GM12875 (cell line): ENCODE data around the gene ALKBH5.

Experiments
- H3K4me3 ChIP-seq: one replicate; pipeline ENCODE4 v1.5.1; 2011; ENCODE audit warnings: low read depth, low read length, control low read depth
- TF ChIP-seq, protein P1 (sequence below): IDR thresholded peaks from 2 replicates; pipeline ENCODE4 v1.5.1; 2011; ENCODE audit warnings: low read depth, mild to moderate bottlenecking, control low read depth, inconsistent platforms, low read length, moderate library complexity, borderline replicate concordance; ENCODE audit not compliant: insufficient read depth

ALKBH5 gene

DNA sequence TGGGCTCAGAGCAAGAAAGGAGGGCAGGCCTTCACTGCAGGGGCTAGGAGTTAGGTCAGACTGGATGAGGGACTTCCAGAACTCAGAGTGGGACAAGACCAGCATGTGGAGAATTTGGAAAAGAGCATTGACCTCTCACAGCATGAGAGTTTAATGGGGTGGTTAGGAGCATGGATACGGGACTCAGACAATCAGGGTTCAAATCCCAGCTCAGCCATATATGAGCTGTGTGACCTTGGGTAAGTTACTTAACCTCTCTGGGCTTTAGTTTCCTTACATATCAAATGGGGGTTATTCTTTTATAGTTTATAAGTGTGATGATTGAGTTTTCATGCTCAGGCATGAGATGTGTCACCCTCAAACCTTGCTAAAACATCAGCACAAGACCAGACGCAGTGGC is 37.4 kb upstream of the ALKBH5 start:
- TF ChIP-seq, protein P1, sequence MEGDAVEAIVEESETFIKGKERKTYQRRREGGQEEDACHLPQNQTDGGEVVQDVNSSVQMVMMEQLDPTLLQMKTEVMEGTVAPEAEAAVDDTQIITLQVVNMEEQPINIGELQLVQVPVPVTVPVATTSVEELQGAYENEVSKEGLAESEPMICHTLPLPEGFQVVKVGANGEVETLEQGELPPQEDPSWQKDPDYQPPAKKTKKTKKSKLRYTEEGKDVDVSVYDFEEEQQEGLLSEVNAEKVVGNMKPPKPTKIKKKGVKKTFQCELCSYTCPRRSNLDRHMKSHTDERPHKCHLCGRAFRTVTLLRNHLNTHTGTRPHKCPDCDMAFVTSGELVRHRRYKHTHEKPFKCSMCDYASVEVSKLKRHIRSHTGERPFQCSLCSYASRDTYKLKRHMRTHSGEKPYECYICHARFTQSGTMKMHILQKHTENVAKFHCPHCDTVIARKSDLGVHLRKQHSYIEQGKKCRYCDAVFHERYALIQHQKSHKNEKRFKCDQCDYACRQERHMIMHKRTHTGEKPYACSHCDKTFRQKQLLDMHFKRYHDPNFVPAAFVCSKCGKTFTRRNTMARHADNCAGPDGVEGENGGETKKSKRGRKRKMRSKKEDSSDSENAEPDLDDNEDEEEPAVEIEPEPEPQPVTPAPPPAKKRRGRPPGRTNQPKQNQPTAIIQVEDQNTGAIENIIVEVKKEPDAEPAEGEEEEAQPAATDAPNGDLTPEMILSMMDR: no peak
- no peak overlapping the region for H3K4me3 ChIP-seq

DNA sequence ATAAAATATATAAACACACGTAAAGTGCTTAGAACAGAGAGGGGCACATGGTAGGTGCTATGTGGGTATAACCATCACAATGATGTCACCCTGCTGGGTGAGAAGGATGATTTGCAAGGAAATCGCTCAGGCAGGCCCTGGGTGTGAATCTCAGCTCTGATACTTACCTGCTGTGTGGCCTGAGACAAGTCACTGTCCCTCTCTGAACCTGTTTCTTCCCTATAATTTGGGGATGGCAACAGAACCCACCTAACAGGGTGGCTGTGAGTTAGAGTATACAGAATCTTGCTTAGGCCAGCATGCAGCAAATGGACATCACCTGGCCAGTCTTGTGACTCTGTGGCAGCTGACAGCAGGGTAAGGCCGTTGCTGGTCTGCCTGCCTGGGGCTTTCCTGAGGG is 36.6 kb upstream of the ALKBH5 start:
- TF ChIP-seq, protein P1: no peak
- H3K4me3 ChIP-seq: no peak overlapping the region

GRCh38 chr17:18148586-18148985 is 35.0 kb upstream of the ALKBH5 start:
- TF ChIP-seq, protein P1: no peak

GRCh38 chr17:18151290-18151689 is 32.3 kb upstream of the ALKBH5 start:
- TF ChIP-seq, protein P1: no peak
- H3K4me3 ChIP-seq: no peak overlapping the region

More at GRCh38 chr17:18148586-18148985, 35.0 kb upstream of the ALKBH5 start:
- H3K4me3 ChIP-seq: no peak overlapping the region

DNA sequence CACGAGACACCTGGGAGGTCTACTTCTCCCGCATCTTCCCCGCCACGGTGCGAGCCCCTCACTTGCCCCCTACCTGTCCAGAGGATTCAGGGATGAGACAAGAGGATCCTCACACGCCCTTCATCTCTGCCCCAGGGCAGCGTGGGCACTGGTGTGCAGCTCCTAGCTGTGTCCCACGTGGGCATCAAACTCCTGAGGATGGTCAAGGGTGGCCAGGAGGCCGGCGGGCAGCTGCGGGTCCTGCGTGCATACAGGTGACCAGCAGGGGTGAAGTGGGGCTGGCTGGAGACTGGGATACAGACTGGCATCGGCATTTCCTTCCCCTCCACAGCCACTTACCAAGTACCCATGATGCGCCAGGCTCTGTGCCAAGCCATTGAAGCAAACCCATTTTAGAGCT is 28.4 kb upstream of the ALKBH5 start:
- TF ChIP-seq, protein P1: no peak

GRCh38 chr17:18156171-18156975 is 27.3 kb upstream of the ALKBH5 start:
- TF ChIP-seq, protein P1: no peak
- H3K4me3 ChIP-seq: no peak overlapping the region

More for the DNA sequence above, 28.4 kb upstream of the ALKBH5 start:
- H3K4me3 ChIP-seq: no peak overlapping the region

GRCh38 chr17:18156976-18157280 is 26.7 kb upstream of the ALKBH5 start:
- TF ChIP-seq, protein P1: no peak
- H3K4me3 ChIP-seq: no peak overlapping the region
